Stimulated activated naive CD8-positive, alpha-beta T cell treated with anti-CD3 and anti-CD28 coated beads, Interleukin-15, Interleukin-2, amounts not matched to agents 100 U/mL and 50 U/mL, for 24 hours (primary cell): ENCODE measurements around the gene TMEM8B.
A peak's percentile ranks its signal among the peaks of the same experiment; 100 is the strongest.

Experiments
- ATAC-seq: fragments of 150-1000 bp; cut with Tn5 transposase; one replicate; pipeline ENCODE4 v1.10.0; 2021
- DNase-seq: peaks from one replicate; pipeline ENCODE4 v3.0.0; 2021

Gene TMEM8B

GRCh38 chr9:35829084-35829763, at the start of gene TMEM8B:
TMEM8B (plus strand) TSS chr9:35829228; CDS start chr9:35829448, 220 bp downstream.
- DNase-seq (peak; percentile 97), ATAC-seq (peak; percentile 93)

GRCh38 chr9:35781066-35781465, 48.0 kb upstream of the TMEM8B start:
- ATAC-seq (no peak), DNase-seq (no peak)

- ATAC-seq (no peak), DNase-seq (no peak)
These were observed 45.6 kb upstream of the TMEM8B start for GRCh38 chr9:35783418-35783817.

GRCh38 chr9:35789541-35789940, 39.5 kb upstream of the TMEM8B start:
- no peak for DNase-seq
- no peak for ATAC-seq

GRCh38 chr9:35790025-35790384, 39.0 kb upstream of the TMEM8B start:
- no peak for DNase-seq
- ATAC-seq, result no peak

GRCh38 chr9:35790385-35791296, 38.4 kb upstream of the TMEM8B start:
- ATAC-seq, result peak; percentile 74

GRCh38 chr9:35791297-35791921, 37.6 kb upstream of the TMEM8B start, which contains the start of gene NPR2:
NPR2 (plus strand) TSS chr9:35791591; CDS start chr9:35792409, 818 bp downstream.
- DNase-seq (no peak), ATAC-seq (no peak)

More at GRCh38 chr9:35790385-35791296, 38.4 kb upstream of the TMEM8B start:
- DNase-seq, result peak; percentile 54

GRCh38 chr9:35792024-35792813, 36.8 kb upstream of the TMEM8B start:
- ATAC-seq (no peak), DNase-seq (no peak)

GRCh38 chr9:35792826-35793225, 36.2 kb upstream of the TMEM8B start:
- ATAC-seq (no peak), DNase-seq (no peak)

- DNase-seq, result no peak
- ATAC-seq, result no peak
These were observed 35.6 kb upstream of the TMEM8B start for GRCh38 chr9:35793461-35793860.

- ATAC-seq (no peak), DNase-seq (no peak)
These were observed 33.3 kb upstream of the TMEM8B start for GRCh38 chr9:35795695-35796094.

GRCh38 chr9:35797311-35798109, 31.5 kb upstream of the TMEM8B start:
- ATAC-seq (no peak), DNase-seq (no peak)

- DNase-seq (no peak), ATAC-seq (peak; percentile 95)
These were observed 30.2 kb upstream of the TMEM8B start for GRCh38 chr9:35798658-35799374.

GRCh38 chr9:35800530-35800929, 28.5 kb upstream of the TMEM8B start:
- ATAC-seq (no peak), DNase-seq (no peak)

- no peak for DNase-seq
- ATAC-seq, result no peak
These were observed 27.5 kb upstream of the TMEM8B start for GRCh38 chr9:35801328-35802128.

GRCh38 chr9:35806101-35806500, 22.9 kb upstream of the TMEM8B start:
- DNase-seq, result no peak
- no peak for ATAC-seq

GRCh38 chr9:35808433-35808832, 20.6 kb upstream of the TMEM8B start:
- ATAC-seq (no peak), DNase-seq (no peak)

GRCh38 chr9:35810122-35810521, 18.9 kb upstream of the TMEM8B start:
- DNase-seq (no peak), ATAC-seq (no peak)

- no peak for ATAC-seq
- DNase-seq, result no peak
These were observed 17.5 kb upstream of the TMEM8B start for GRCh38 chr9:35811381-35812024.
